GM18502 (cell line): ENCODE measurements around the gene ZSCAN2.

Source experiments
- ATAC-seq: cut with Tn5 transposase; IDR thresholded peaks from one replicate; pipeline ENCODE4 v1.9.1; 2021; ENCODE audit warnings: mild to moderate bottlenecking; ENCODE audit not compliant: unreplicated experiment, poor library complexity

ZSCAN2 gene

DNA sequence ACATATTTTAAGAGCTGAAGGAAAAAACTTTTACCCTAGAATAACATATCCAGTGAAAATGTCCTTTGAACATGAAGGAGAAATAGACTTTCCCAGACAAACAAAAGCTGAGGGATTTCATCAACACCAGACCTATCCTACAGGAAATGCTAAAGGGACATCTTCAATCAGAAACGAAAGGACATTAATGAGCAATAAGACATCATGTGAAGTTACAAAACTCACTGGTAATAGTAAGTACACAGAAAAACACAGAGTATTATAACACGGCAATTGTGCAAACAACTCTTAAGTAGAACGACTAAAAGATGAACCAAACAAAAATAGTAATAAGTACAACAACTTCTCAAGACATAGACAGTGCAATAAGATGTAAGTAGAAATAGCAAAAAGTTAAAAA lies 3.5 kb upstream of the ZSCAN2 start:
- no peak for ATAC-seq

DNA sequence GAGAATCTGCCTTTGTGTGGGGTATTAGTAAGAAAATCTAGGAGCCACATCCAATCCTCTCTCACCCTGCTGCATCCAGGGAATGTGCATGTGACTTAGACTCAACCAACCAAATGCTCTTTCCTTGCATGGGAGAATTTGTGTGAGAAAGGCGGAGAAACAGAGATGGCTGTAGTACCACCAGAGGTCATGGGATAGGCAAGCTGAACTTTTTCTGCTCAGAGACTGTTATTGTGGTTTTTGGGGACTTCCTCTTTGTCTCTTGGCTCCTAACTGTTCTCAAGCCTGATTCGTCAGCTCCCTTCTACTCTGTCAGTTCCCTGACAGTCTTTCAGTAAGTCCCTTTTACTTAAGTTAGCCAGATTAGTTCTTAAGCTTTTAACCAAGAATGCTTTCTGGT lies 2.6 kb upstream of the ZSCAN2 start:
- ATAC-seq, result no peak

DNA sequence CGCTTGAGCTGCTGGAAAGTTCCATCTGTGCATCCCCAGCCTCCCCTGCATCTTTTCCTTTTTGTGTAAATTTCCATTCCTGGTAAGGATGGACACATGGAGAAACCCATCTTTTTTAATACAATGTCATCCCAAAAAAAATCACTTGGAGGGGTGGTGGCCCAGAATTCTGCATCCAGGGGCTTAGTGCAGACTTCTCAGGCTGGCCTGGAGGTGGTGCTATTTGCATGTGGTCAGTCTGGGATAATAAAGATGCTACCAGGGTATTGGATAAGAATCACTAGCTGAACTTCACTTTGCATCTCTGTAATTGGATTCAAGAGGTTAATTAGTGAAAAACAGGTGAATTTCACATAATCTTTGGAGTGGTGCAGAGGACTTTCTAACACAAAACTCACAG lies 1.8 kb upstream of the ZSCAN2 start:
- ATAC-seq, result no peak

DNA sequence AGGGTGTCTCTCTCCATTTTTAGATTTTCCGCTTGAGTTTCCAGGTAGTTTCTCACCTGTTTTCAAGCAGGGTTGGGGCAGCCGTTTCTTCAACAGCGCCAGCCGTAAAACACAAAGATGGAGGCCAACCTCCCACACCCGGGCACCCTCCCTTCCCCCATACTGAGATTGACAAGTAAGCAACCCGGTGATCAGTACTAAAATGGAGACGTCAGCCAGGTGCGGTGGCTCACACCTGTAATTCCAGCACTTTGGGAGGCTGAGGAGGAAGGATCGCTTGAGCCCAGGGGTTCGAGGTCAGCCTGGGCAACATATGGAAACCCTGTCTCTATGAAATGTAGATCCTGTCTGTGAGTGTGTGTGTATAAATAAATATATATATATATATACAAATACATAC lies 903 bp upstream of the ZSCAN2 start:
- ATAC-seq, result no peak

DNA sequence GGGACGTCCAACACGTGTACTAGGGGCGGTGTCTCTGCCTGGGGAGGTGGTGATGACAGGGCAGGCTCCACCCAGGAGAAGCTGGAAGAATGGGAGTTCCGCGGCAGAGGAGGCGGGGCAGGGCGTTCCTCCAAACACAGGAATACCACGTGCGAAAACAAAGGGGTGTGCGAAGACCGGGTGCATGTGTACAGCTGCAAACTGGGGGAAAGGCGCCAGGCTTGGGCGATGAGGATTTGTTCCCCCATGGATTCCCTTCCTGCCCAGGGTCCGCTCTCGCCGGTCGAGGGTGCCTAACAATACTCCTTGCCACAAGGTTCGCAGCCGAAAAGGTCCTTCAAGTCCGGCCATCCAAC lies 500 bp upstream of the ZSCAN2 start:
- ATAC-seq, result peak; percentile 23

DNA sequence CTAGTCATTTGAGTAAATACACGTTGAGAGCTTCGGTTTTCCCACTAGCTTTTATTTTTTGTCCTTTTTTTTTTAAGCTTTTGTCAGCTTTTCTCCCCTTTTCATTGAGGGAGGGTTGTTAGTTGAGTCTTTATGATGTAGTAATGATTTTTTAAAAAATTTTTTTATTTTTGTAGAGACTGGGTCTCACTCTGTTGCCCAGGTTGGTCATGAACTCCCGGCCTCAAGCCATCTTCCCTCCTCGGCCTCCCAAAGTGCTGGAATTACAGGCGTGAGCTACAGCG lies 688 bp downstream of the ZSCAN2 start:
- ATAC-seq, result no peak

DNA sequence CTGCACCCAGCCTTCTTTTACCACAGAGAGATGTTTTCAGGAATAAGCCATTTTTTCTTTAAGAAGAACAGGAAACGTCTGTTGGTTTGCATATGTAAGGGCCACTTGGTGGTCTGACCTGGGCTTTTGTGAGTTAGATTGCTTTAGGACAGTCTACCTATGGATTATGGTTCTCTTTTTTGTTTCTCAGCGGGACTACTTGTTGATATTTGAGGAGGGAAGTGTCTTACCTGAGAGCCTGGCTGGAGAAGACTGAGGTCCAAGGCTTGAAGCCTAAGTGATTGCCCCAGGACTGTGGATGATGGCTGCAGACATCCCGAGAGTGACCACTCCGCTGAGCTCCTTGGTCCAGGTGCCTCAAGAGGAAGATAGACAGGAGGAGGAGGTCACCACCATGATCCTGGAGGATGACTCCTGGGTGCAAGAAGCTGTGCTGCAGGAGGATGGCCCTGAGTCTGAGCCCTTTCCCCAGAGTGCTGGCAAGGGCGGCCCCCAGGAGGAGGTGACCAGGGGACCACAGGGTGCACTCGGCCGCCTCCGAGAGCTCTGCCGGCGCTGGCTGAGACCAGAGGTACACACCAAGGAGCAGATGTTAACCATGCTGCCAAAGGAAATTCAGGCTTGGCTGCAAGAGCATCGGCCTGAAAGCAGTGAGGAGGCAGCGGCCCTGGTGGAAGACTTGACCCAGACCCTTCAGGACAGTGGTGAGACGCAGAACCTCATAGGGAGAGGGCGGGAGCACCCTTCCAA lies 3.0 kb downstream of the ZSCAN2 start:
- no peak for ATAC-seq

DNA sequence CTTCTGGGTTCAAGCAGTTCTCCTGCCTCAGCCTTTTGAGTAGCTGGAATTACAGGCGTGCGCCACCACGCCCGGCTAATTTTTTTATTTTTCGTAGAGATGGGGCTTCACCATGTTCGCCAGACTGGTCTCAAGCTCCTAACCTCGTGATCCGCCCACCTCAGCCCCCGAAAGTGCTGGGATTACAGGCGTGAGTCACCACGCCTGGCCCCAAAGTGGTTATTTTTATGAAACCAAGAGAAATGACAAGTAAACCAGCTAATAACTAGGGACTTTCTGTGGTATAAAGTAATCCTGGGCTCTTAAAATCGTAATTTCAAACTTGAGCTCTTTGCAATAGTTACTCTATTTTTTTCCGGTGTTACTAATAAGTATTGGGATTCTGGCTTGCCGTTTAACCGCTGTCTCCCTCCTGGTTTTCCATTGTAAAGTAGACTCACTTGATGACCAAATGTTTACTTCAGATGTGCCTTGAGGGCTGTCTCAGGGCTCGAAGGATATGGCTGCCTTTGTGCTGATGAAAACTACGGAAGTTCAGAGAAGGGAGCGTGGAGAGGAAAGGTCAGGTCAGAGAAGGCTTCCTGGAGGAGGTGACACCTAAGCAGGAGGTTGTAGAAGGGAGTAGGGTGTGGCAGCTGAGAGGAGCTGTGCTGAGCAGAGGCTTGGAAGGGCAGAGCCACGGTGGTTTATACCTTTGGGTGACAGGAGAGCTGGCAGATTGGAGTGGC lies 4.2 kb downstream of the ZSCAN2 start:
- no peak for ATAC-seq

DNA sequence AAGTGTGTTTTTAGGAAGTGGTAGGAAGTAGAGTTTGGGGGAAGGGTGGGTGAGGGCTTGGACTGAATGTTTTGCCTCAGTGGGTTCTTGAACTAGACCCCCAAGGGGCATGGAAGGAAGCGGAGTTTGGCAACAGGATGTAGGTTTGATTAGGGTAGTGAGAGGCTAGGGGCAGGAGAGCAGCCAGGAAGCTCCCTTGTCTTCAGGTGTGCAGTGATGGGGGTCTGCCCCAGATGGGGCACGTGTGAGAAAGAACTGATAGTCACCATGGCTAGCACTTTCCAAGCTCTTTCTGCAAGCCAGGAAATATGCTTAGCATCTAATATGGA lies 4.7 kb downstream of the ZSCAN2 start:
- ATAC-seq, result no peak

DNA sequence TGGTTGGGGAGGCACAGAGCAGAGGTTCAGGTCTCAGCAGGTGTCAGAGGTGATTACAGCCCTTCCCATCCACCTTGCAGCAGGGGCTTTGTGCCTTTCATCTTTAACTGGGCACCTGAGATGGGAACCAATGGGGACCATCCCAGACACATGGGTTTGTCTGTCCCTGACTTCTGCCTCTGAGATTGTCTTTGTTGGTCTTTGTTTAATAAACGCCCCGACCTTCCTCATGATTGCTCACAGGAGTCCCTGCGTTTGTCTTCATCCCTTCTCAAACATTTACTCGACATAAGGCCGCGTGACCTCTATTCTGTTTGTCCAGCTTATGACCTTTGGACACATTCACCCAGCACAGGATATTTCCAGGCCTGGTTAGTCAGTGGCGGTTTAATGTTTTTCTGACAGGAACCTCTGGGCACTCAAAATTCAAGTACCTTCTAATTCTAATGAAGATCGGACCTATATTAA lies 5.9 kb downstream of the ZSCAN2 start:
- ATAC-seq, result no peak

DNA sequence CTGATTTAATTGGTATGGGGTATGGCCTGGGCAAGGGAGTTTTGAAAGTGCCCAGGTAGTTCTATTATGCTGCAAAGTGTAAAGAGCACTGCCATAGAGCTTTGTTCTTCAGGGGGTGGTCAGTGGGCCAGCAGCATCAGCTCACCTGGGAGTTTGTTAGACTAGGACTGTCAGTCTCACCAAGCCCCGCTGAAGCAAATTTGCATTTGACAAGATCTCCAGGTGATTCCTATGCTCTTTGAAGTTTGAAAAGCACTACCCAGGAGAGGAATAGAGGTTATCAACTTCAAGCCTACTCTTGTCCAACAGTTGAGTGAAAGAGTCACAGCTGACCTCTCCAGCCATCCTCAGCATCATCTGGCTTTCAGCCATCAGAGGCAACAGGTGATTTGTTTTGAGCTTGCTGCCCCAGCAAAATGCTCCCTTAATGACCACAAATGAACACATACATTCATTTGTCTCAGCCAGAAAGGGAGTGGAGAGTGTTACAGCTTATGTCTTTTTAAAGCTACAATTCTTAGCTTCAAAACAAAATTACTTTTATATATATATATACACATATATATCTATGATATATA lies 8.0 kb downstream of the ZSCAN2 start:
- no peak for ATAC-seq

DNA sequence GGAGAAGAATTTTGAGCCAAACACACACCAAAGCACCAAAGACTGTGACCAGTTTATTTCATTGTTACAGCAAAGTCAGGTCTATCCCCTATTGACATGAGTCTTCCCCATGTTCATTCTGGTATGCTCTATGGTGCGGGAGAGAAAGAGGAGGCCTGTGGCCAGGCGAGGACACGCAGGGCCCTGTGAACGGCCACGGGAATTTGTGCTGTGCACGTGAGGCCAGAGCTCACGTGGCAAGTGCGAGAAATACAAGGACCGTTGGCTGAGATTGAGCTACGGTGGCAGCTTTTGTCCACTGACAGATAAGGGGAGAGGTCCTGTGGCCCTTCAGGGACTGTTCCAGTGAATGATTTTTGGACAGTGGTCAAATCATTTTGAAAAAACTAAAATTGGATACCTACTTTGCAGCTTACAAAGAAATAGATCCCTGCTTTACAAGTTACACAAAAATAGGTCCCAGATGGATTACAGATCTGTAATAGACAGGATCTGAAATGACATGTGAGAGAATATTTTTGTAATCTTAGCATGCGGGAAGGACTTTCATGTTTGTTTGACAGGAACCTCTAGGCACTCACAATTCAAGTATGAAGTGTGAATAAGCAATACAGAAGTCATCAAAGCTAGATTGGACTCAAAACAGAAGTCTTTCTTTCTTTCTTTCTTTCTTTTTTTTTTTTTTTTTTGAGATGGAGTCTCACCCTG lies 9.2 kb downstream of the ZSCAN2 start:
- ATAC-seq, result no peak

DNA sequence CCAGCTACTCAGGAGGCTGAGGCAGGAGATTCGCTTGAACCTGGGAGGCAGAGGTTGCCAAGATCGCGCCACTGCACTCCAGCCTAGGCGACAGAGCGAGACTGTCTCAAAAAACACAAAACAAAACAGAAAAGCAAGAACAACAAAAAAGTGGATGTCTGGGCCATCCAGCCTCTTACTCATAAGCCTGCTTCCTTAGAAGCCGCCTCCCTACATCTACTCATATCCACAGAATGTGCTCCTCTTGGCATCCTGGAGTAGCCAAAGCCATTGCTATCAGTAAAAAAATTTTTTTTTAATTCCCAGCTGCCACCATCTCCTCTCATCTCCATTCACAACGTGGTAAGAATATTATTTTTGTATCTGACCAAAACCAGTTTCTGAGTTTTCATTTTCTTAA lies 10.8 kb downstream of the ZSCAN2 start:
- ATAC-seq, result no peak

DNA sequence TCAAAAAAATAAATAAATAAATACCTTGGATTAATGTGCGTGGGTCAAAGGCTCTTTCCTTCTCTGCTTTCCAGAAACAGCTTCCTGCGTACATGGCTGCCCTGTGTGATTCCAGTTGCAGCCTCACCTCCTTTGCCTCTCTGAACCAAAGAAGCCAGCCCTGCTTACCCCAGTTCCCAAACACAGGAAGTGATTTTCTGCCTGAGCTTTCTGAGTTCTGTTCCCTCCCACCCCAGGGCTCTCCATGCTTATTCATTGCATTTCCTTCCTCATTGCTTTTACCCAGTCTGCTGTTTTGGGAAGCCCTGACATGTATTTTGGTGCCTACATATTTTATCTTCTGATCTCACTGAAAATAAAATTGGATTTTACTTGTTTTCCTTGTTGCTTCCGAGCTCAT lies 15.4 kb downstream of the ZSCAN2 start:
- ATAC-seq, result no peak

DNA sequence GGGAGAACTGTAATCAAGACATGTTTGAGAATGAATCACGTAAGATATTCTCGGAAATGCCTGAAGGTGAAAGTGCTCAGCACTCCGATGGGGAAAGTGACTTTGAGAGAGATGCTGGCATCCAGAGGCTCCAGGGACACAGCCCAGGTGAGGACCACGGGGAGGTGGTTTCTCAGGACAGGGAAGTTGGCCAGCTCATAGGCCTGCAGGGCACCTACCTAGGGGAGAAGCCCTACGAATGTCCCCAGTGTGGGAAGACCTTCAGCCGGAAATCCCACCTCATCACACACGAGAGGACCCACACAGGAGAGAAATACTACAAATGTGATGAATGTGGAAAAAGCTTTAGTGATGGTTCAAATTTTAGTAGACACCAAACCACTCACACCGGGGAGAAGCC lies 19.8 kb downstream of the ZSCAN2 start:
- ATAC-seq, result no peak

DNA sequence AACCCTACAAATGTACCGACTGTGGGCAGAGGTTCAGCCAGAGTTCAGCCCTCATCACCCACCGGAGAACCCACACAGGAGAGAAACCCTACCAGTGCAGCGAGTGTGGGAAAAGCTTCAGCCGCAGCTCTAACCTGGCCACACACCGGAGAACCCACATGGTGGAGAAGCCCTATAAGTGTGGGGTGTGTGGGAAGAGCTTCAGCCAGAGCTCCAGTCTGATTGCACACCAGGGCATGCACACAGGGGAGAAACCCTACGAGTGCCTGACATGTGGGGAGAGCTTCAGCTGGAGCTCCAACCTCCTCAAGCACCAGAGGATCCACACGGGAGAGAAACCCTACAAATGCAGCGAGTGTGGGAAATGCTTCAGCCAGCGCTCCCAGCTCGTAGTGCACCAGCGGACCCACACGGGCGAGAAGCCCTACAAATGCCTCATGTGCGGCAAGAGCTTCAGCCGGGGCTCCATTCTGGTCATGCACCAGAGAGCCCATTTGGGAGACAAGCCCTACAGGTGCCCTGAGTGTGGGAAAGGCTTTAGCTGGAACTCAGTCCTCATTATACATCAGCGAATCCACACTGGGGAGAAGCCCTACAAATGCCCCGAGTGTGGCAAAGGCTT lies 20.7 kb downstream of the ZSCAN2 start:
- ATAC-seq, result no peak

DNA sequence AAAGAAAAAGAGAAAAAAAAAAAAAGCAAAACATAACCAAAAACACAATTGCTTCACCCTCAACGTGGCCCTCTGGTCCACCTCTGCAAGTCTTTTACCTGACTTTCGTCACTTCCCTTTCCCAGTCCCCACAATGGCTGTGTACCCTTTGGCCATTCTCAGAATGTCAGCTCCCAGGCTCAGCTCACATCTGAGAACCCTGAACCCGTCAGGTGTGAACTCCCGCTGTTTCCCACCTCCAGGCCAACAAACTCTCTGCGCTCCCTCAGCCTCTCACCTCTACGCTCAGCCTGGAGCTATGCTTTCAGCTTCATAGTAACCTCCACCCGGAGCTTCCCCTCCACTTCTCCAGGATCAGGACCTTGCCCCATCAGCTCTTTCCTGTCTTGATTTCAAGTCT lies 23.6 kb downstream of the ZSCAN2 start:
- ATAC-seq, result no peak

DNA sequence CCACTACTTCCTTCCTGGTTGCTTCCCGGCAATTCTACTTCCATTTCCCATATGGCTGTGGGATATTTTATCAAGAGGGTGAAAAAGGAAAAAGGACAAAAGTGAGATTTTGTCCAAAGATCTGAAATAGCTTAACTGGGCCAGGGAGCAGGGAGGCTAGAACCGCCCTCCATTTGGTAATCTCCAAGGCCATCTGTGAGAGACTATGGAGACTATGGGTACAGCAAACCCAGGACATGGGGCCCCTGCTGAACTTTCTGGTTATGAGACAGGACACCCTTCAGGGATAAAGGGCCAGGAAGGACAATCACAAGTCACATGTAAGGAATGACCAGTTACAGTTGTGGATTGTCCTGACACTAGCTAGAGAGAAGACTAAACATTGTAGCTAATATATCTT lies 24.3 kb downstream of the ZSCAN2 start:
- ATAC-seq, result no peak

DNA sequence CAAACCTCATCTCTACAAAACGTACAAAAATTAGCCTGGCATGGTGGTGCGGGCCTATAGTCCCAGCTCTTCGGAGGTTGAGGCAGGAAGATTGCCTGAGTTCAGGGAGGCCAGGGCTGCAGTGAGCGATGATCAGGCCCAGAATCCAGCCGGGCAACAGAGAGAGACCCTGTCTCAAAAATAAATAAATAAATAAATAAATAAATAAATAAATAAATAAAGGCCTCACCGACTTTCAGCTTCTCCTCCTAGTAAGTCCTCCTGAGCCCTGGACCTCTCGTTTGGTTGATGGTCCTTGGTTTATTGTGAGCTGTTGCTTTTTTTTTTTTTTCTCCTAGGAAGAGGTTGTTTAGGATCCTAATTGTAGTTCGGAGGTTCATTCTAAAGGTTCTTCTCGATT lies 28.2 kb downstream of the ZSCAN2 start:
- no peak for ATAC-seq

DNA sequence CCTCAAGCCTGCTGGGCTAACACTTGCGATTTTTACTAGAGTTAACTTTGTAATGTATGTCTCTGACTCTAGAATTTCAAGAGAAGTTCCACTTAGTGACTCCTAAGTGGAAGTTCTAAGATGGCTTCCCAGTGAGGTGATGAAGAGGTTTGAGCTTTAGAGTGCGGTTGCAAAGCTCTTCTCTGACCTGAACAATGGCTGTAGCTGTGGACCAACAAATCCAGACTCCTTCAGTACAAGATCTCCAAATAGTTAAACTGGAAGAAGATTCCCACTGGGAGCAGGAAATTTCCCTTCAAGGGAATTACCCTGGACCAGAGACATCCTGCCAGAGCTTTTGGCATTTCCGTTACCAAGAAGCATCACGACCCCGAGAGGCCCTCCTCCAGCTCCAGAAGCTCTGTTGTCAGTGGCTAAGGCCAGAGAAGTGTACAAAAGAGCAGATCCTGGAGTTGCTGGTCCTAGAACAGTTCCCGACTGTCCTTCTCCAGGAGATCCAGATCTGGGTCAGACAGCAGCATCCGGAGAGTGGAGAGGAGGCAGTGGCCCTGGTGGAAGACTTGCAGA lies 31.0 kb downstream of the ZSCAN2 start:
- ATAC-seq, result no peak
